Dermis microvascular lymphatic vessel endothelial cell (primary cell): ENCODE measurements around the gene USE1. TPM values are rescaled to one million over a fixed set of nuclear protein-coding genes. Genes with fewer than 3 reads are reported as not detected.

ENCODE experiments used
- DNase-seq, 2 donors: peaks; one replicate each; pipeline versions ENCODE4 v3.0.0 to v3.0.0-alpha.2; 2010; ENCODE audit warnings: low read depth in 2 of 2
- total RNA-seq: library from RNA; depleted of rRNA; stranded (reverse); fragments of >200 nt; gene quantifications from 2 replicates; pipeline ENCODE4 v1.2.1, GENCODE V29; 2014

The USE1 gene
- total RNA-seq, 1 donor from 2014 or later = 11.6 TPM

GRCh38 chr19:17205237-17206140 lies 9.7 kb upstream of the USE1 start:
- DNase-seq = peak; percentile 52 to 73

DNA sequence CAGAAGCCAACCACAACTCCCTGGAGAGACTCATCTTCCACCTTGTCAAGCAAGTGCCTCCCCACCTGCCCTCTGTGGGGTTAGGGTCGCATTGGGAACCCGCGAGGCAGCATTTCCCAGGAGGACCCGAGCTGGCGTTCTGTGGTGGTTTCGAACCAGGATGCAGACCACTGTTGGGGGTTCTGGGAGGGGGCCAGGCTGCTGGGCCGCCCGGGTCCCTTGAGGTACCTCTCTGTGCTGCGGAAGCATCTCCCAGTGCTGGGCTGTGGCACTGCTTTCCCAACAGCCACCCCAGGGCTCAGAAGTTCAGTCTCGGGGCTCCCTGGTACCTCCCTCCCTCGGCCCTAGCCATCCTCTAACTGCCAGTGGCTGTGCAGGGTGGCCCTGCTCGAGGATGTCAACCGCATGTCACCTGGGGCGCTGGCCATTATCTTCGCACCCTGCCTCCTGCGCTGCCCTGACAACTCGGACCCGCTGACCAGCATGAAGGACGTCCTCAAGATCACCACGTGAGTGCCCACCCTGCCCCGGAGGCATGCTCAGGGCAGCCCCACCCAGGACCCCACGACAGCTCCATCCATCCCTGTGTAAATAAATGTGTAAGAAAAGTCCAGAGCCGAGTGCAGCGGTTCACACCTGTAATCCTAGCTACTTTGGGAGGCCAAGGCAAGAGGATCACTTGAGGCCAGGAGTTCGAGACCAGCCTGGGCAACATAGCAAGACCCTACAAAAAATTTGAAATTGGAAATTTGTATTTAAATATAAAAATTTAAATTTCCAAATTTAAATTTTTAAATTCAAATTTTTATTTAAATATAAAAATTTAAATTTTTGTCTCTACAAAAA lies 8.2 kb upstream of the USE1 start:
- no peak for DNase-seq

DNA sequence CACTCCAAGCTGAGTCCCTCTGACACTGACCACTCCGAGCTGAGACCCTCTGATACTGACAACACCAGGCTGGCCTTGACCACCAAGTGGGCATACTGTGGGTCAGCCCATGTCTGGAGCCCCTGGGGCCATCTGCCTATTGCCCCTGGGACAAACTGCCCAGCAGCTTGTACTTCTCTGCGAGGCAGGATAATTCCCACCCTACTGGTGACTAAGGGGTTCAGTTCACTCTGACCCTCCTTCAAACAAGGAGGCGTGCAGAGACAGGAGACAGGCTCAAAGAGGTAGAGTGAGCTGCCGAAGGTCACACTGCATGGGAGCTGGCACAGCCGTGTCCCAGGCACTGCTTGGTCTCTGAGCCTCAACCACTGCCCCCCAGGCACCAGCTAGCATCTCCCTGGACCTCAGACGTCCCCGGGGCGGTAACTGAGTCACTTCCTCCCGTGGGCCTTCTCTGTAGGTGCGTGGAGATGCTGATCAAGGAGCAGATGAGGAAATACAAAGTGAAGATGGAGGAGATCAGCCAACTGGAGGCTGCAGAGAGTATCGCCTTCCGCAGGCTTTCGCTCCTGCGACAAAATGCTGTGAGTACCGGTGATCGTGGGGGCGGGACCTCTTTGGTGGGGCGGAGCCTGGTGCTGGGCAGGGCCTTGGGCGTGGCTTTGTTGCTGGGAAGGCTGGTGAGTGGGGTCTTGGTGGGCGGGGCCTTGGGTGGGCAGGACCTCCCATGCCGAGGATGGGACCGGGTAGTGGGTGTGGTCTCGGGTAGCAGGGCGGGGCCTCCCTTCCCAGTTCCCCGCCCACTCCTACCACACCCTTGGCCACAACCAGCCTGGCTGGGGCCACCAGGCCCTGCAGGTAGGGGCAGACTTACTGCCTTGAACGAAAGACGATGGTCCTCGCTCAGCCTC lies 5.8 kb upstream of the USE1 start:
- DNase-seq = peak in 1 of 2 donors; percentile 62

DNA sequence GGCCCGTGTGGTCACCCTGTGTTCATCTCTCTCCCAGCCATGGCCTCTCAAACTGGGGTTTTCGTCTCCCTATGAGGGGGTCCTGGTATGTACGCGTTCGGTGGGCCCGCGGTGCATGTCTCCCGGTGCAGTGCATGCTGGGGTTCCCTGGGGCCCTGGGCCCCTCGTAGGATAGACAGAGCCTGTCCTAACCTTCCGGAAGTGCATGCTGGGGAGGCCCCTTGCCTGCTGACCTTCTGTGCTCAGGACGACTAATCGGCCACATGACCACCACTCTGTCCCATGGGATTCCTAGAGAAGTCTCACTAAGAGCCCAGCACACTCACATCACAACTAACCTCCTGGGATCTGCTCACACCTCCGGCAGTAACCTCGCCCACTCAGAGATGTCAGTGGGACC lies 4.9 kb upstream of the USE1 start:
- no peak for DNase-seq

- no peak for DNase-seq
These were observed 3.4 kb upstream of the USE1 start for GRCh38 chr19:17211547-17212446.

DNA sequence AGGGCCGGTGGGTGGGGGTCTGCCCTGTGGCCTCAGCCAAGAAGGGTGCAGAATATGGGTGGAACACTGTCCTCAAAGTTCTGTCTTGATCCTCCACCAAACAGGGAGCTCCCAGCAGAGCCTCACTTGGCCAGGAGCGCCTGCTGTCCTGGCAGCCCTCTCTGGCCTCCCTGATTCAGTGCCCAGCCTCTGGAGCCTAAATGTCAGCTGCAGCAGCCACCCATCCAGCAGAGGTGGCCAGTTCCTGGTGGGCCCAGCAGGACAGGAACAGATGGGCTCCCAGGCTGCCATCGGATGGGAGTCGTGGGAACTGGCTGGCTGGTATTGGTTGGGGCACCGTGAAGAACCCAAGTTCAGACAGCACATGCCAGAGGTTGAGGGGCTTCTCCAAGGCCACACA lies 1.8 kb upstream of the USE1 start:
- no peak for DNase-seq

DNA sequence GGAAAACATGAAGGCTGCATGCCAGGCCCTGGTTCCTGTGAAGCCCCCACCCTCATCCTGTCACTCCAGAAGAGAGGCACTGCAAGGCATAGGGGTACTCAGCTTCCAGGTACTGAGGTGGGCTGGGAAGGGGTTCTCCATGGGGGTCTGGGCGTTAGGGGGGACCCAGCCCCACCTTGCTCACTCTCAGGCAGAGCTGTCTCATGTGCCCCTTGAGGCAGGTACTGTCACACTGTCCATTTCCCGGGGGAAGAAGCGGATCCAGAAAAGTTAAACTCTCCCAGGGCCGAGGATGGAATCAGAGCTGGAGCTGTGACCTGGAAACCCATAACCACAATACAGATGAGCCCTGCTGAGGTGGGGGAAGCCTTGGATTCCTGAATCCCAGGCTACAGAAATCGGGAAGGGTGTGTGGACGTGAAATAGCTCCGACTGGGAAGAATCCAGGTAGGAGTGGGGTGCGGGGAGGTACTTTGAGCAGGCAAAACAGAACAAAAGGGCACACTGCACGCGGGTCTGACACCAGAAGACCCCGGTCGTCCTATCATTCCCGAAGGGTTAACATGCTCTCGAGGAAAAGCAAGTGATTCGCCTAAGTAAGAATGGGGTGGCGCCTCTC lies 540 bp upstream of the USE1 start:
- DNase-seq = no peak

DNA sequence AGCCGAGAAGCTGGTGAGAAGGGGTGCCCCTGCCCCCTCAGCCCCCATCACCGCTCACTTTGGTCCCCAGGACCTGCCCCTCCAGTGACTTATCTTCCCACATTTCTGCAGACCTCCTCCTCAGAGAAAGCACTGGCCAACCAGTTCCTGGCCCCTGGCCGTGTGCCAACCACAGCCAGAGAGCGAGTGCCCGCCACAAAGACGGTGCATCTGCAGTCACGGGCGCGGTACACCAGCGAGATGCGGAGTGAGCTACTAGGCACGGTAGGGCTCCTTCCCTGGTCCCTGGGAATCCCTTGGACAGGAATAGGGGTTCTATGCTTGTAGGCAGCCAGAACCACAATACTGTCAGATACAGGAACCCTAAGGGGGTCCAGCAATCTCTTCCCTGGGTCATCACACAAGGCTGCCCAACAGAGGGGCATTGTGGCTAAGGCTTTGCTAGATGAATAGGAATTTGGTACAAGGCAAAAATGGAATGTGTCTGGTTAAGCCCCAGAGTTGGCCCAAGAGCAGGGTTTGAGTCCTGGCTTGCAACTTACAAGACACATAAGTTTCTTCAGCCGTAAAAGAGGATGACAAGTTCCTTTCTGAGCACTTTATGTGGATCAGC lies 1.0 kb downstream of the USE1 start:
- no peak for DNase-seq

GRCh38 chr19:17219286-17219685 lies 4.1 kb downstream of the USE1 start:
- DNase-seq = no peak

- peak in 1 of 2 donors; percentile 53 for DNase-seq
These were observed 5.1 kb downstream of the USE1 start for GRCh38 chr19:17220207-17220758.

DNA sequence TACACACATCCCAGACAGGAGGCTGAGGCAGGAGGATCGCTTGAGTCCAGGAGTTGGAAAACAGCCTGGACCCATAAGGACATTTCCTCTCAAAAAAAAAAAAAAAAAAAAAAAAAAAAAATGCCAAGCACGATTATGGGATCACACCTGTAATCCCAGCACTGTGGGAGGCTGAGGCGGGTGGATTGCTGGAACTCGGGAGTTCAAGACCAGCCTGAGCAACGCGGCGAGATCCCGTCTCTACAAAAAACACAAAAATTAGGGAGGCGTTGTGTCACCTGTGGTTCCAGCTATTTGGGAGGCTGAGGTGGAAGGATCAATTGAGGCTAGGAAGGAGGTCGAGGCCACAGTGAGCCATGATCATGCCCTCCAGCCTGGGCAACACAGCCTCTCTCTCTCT lies 9.9 kb downstream of the USE1 start:
- no peak for DNase-seq

- peak; percentile 93 to 98 for DNase-seq
These were observed 11.1 kb downstream of the USE1 start, which contains the start of gene OCEL1 for GRCh38 chr19:17226002-17226933. Gene OCEL1, plus strand, starts transcription at chr19:17226226. Its CDS starts 22 bp downstream, at chr19:17226248.

DNA sequence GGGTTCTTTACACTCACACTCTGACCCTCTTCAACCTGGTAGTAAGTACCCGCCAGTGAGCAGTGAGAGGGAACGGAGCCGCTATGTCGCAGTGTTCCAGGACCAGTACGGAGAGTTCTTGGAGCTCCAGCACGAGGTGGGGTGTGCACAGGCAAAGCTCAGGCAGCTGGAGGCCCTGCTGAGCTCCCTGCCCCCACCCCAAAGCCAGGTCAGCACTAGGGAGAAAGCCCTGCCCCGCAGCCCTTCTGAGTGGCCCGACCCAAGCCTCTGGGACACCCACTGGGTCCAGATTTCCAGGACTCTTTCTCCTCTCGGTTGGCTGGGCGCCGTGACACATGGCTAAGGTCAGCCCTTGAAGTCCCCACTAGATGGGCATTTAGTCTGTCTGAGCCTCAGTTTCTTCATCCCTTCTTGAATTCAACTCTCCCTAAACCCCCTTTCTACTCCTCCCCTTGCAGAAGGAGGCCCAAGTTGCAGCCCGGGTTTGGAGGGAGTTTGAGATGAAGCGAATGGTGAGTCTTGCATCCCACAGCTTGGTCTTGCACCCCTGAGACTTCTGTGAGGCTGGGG lies 12.7 kb downstream of the USE1 start:
- DNase-seq = no peak

GRCh38 chr19:17229890-17230289 lies 14.7 kb downstream of the USE1 start:
- no peak for DNase-seq

DNA sequence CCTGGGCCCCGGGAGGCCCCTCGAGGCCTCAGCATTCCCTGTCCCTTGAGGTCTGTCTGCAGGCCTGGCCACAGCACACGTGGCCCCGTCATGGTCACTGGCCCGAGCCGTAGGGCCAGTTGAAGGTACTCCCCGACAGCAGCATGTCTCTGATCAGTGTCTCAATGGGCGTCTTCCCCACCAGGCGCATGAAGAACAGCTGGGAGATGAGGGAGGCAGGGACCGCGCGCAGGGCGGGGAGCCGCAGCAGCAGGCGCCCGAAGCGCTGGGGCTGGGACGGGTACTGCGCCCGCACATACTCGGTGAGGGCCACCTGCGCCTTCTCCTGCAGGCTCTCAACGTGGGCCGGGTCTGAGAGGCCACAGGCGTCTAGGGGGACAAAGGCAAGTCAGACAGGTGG lies 17.1 kb downstream of the USE1 start:
- no peak for DNase-seq

DNA sequence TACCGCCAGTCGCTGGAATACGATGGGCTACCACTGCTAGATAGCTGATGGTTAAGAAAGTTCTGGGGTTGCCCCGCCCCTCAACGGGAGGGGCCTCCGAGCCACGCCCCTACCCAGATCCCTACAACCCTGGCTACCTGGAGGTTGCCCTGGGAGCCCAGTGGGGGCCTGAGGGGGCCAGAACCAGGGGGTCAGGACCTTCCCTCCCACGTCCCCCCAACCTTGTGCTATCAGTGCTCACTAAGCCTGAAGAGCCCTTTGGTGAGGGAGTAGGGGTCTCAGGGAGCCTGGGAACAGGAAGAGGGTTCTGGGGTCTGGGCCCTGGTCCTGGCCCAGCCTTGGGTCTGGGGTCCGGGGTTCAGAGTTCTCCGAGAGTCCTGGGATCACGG lies 19.7 kb downstream of the USE1 start:
- DNase-seq = peak in 1 of 2 donors; percentile 47

GRCh38 chr19:17235300-17235970 lies 20.3 kb downstream of the USE1 start:
- peak; percentile 65 to 89 for DNase-seq
